ENCODE results near the gene KCNMB3. TPM values are rescaled to one million over a fixed set of nuclear protein-coding genes. Genes with fewer than 3 reads are reported as not detected.

The KCNMB3 gene
- total RNA-seq, 1 experiment from 2014 or later = 2.3 TPM

- Histone ChIP-seq H3K4me2 (ENCODE audit: low read length) (no peak overlapping the region), H4K20me1 (ENCODE audit: low read length) (no peaks in the 10 kb centered on the region), H3K79me2 (ENCODE audit: low read length) (no peaks in the 10 kb centered on the region), H3K27me3 (ENCODE audit: low read length) (no peaks in the 10 kb centered on the region), H2AFZ (ENCODE audit: low read length) (no peak overlapping the region), H3K9ac (ENCODE audit: low read length) (no peak overlapping the region), H3K4me3 (ENCODE audit: low read length) (no peak overlapping the region), H3K9me2 (replicated peaks; ENCODE audit: low read length) (no peaks in the 10 kb centered on the region), H3K4me1 (ENCODE audit: insufficient read depth, low read length) (peaks cover 6% of the 10 kb centered on the region), H3K27ac (ENCODE audit: low read length) (no peak overlapping the region), H3K36me3 (ENCODE audit: low read depth, low read length) (no peaks in the 10 kb centered on the region; the same call in 1 of the 2 replicates), H3K9me3 (ENCODE audit: low read length) (no peaks in the 10 kb centered on the region), H3F3A (ENCODE audit: low read length, unreplicated experiment) (no peaks in the 10 kb centered on the region)
- no TSS peak for BruUV-seq (replicated peaks)
- TF ChIP-seq EZH2 (IDR thresholded peaks at IDR 0.05; ENCODE audit: low read length, unreplicated experiment) (no peak), CTCF (conservative IDR thresholded peaks at IDR 0.05; ENCODE audit: low read depth, low read length) (no peak), EZH2phosphoT487 (IDR thresholded peaks at IDR 0.05; ENCODE audit: borderline replicate concordance, low read length) (no peak)
- CTCF ChIA-PET = no interaction called here
- POLR2A ChIA-PET (ENCODE audit: unreplicated experiment) = no interaction called here
- intact Hi-C loops (cut with micrococcal nuclease) = loop anchor here (10.0 kb wide), 1 partner anchor 84 kb away; the partner anchor contains the start of gene PIK3CA
- no peak for ATAC-seq
- no peak for DNase-seq
Measured at GRCh38 chr3:179229177-179229576, 21.7 kb downstream of the KCNMB3 start.

GRCh38 chr3:179227349-179227748 is 23.6 kb downstream of the KCNMB3 start:
- Histone ChIP-seq H3K27me3 (ENCODE audit: low read length) (no peaks in the 10 kb centered on the region), H3K9me3 (ENCODE audit: low read length) (no peaks in the 10 kb centered on the region), H2AFZ (ENCODE audit: low read length) (no peak overlapping the region), H3K27ac (ENCODE audit: low read length) (no peak overlapping the region), H4K20me1 (ENCODE audit: low read length) (no peaks in the 10 kb centered on the region), H3K4me1 (ENCODE audit: insufficient read depth, low read length) (peaks cover 6% of the 10 kb centered on the region), H3K4me3 (ENCODE audit: low read length) (no peak overlapping the region), H3K79me2 (ENCODE audit: low read length) (no peaks in the 10 kb centered on the region), H3K9ac (ENCODE audit: low read length) (no peak overlapping the region), H3K4me2 (ENCODE audit: low read length) (peak overlapping the region; percentile 16; the same call in 1 of the 2 replicates), H3K36me3 (ENCODE audit: low read depth, low read length) (no peaks in the 10 kb centered on the region), H3K9me2 (replicated peaks; ENCODE audit: low read length) (no peaks in the 10 kb centered on the region), H3F3A (ENCODE audit: low read length, unreplicated experiment) (no peaks in the 10 kb centered on the region)
- no TSS peak for BruUV-seq (replicated peaks)
- ATAC-seq (peak; percentile 99), DNase-seq (peak; percentile 66)
- no peak for TF ChIP-seq EZH2 (IDR thresholded peaks at IDR 0.05; ENCODE audit: low read length, unreplicated experiment)
- no peak for TF ChIP-seq EZH2phosphoT487 (IDR thresholded peaks at IDR 0.05; ENCODE audit: borderline replicate concordance, low read length)
- TF ChIP-seq CTCF (conservative IDR thresholded peaks at IDR 0.05; ENCODE audit: low read depth, low read length) = no peak
- ChIA-PET POLR2A (ENCODE audit: unreplicated experiment) (no interaction called here), CTCF (no interaction called here)
- intact Hi-C loops (cut with micrococcal nuclease) = loop anchor here (10.0 kb wide), 1 partner anchor 83 kb away; the partner anchor contains the start of gene PIK3CA

- Histone ChIP-seq H2AFZ (ENCODE audit: low read length) (no peak overlapping the region), H3K4me1 (ENCODE audit: insufficient read depth, low read length) (peaks cover 6% of the 10 kb centered on the region), H3K9ac (ENCODE audit: low read length) (no peak overlapping the region), H3K4me3 (ENCODE audit: low read length) (no peak overlapping the region), H3K36me3 (ENCODE audit: low read depth, low read length) (no peaks in the 10 kb centered on the region), H4K20me1 (ENCODE audit: low read length) (no peaks in the 10 kb centered on the region), H3K79me2 (ENCODE audit: low read length) (no peaks in the 10 kb centered on the region), H3K9me3 (ENCODE audit: low read length) (no peaks in the 10 kb centered on the region), H3F3A (ENCODE audit: low read length, unreplicated experiment) (no peaks in the 10 kb centered on the region), H3K27me3 (ENCODE audit: low read length) (no peaks in the 10 kb centered on the region), H3K4me2 (ENCODE audit: low read length) (no peak overlapping the region), H3K27ac (ENCODE audit: low read length) (no peak overlapping the region), H3K9me2 (replicated peaks; ENCODE audit: low read length) (no peaks in the 10 kb centered on the region)
- intact Hi-C loops (cut with micrococcal nuclease) = loop anchor here (10.0 kb wide), 1 partner anchor 80 kb away; the partner anchor contains the start of gene PIK3CA
- ATAC-seq = no peak
- no peak for DNase-seq
- TF ChIP-seq CTCF (conservative IDR thresholded peaks at IDR 0.05; ENCODE audit: low read depth, low read length) = no peak
- no peak for TF ChIP-seq EZH2 (IDR thresholded peaks at IDR 0.05; ENCODE audit: low read length, unreplicated experiment)
- TF ChIP-seq EZH2phosphoT487 (IDR thresholded peaks at IDR 0.05; ENCODE audit: borderline replicate concordance, low read length) = no peak
- ChIA-PET POLR2A (ENCODE audit: unreplicated experiment) (interaction anchor here (0.7 kb wide), 1 partner anchor 115 kb away, joined by 3 read pairs; no protein-coding TSS in a partner anchor), CTCF (no interaction called here)
- no TSS peak for BruUV-seq (replicated peaks)
Measured at GRCh38 chr3:179224584-179224983, 26.3 kb downstream of the KCNMB3 start.
